HTR-8/SVneo (cell line): ENCODE data around the gene ABCF1.
"Not testable (repeated sequence)": the region's sequence is repeated elsewhere in the genome, so short reads cannot be mapped to it uniquely, and the experiment has no call there.

Experiments used
- DNase-seq: peaks from one replicate; pipeline ENCODE4 v3.0.0; 2011; ENCODE audit warnings: low spot score, mixed read lengths; ENCODE audit not compliant: insufficient read length
- FAIRE-seq: peaks from 2 replicates; lab custom pipeline; 2011; peaks lifted over from hg19 to GRCh38; lab: Jason Lieb, UNC

ABCF1 gene

GRCh38 chr6:30556906-30557682 is 14.1 kb upstream of the ABCF1 start, which contains the start of gene PRR3:
Gene PRR3, plus strand, starts transcription at chr6:30557295. Its CDS starts 50 bp downstream, at chr6:30557345.
- FAIRE-seq (no peak), DNase-seq (peak; percentile 87)

- FAIRE-seq = no peak
Measured at GRCh38 chr6:30557683-30557981, 13.6 kb upstream of the ABCF1 start.

GRCh38 chr6:30560930-30561329 is 10.3 kb upstream of the ABCF1 start:
- FAIRE-seq (no peak), DNase-seq (no peak)

More at GRCh38 chr6:30557683-30557981, 13.6 kb upstream of the ABCF1 start:
- DNase-seq = peak; percentile 29

DNA sequence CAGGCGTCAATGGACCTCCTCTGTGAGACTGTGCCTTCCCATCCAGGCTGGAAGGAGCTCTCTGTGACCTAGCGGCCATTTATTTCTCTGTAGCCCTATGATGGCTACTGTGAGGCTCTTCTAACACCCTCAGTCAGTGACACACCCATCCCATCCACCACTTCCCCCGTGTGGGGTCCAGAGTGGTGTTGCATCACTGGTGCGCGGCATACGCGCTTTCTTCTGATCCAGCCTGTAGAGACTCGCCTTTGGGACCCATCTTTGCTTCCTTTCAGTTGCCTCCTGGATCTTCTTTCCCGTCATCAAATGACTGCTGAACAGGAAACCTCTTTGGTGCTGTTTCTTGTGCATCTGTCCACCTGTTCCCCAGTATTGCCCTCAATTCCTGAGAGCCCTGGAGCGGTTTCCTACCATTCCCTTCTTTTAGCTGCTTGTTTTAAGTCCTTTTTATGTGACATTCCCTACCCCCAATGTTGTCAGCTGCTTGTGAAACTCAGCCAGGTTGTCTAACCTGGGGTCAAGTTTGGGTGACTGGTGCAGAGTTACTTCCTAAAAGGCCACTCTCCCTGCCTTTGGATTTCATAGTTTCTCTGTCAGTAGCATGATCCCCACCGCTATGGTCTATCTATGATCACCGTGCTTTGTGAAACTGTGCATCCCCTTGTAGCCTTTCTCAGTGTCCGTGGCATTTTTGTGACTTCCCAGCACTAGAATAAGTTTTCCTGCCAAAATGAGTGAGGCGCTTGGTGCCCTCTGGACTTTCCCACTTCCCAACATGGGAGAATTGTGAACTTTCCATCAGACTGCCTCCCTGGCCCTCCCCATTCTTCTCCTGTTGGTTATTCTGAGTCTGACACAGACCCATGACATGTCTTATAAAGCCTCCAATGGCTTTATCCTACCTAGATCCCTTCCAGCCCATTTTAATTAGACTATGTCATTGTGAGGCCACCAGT is 8.5 kb upstream of the ABCF1 start:
- no peak for DNase-seq
- FAIRE-seq = no peak

- no peak for DNase-seq
Measured at GRCh38 chr6:30564114-30564513, 7.1 kb upstream of the ABCF1 start.

GRCh38 chr6:30565772-30566171 is 5.5 kb upstream of the ABCF1 start:
- no peak for FAIRE-seq

More at GRCh38 chr6:30564114-30564513, 7.1 kb upstream of the ABCF1 start:
- no peak for FAIRE-seq

DNA sequence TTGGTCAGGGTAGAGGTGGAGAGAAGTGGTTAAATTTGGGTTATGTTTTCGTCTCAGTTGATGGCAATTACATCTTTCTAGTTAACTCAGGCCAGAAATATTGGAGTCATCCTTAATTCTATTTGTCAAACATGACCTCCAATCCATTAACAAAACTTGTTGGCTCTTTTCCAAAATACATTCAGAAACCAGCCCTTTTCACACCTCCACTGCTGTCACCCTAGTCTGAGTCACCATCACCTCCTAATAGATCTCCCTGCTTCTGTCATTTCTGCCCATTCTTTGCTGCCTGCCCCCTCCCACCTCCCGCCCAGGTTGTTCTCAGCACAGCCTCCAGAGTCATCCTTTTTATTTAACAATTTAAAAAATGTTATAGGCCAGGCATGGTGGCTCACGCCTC is 3.0 kb upstream of the ABCF1 start:
- FAIRE-seq (no peak), DNase-seq (no peak)

More at GRCh38 chr6:30565772-30566171, 5.5 kb upstream of the ABCF1 start:
- no peak for DNase-seq

DNA sequence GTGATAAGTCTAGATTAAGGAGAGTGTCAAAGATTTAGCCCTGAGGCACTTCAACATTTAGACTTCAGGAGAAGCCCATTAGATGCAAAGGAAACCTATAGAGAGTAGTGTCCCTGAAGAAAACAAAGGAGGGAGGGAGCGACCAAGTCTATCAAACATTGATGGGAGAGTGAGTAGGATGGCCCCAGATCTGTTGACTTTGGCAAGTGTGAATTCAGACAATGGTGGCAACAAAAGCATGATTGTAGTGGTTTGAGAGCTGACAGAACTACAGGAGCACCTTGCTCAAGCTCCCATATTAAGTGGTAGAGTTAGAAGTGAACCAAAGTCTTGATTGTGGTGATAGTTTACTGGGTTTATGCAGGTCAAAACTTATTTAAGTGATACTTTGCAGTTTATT is 979 bp upstream of the ABCF1 start:
- DNase-seq = no peak

GRCh38 chr6:30570740-30571074 is 535 bp upstream of the ABCF1 start:
- DNase-seq (no peak), FAIRE-seq (no peak)

More for the DNA sequence above, 979 bp upstream of the ABCF1 start:
- FAIRE-seq = no peak

GRCh38 chr6:30571762-30572082 is 480 bp downstream of the ABCF1 start:
- FAIRE-seq (no peak), DNase-seq (no peak)

- DNase-seq (no peak), FAIRE-seq (no peak)
Measured at GRCh38 chr6:30572148-30572547, 906 bp downstream of the ABCF1 start.

DNA sequence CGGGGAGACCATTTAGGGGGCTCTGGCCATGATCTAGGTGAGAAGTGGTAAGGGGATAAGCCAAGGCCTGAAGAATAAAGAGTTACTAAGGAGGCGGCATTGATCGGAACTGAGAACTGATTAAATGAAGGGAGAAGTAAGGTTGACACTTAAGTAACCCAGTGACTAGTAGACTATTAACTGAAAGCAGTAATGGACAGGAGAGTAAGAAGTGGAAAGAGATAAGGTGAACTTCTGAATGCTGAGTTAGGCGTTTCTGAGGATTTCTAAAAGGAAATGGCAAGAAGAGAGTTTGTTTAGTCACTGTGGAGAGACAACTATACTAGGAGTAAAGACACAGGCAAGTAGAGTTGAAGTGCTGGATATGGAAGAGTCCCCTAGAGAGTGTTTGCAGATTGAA is 1.9 kb downstream of the ABCF1 start:
- DNase-seq (no peak), FAIRE-seq (no peak)

- DNase-seq (no peak), FAIRE-seq (no peak)
Measured at GRCh38 chr6:30578051-30578450, 6.8 kb downstream of the ABCF1 start.

DNA sequence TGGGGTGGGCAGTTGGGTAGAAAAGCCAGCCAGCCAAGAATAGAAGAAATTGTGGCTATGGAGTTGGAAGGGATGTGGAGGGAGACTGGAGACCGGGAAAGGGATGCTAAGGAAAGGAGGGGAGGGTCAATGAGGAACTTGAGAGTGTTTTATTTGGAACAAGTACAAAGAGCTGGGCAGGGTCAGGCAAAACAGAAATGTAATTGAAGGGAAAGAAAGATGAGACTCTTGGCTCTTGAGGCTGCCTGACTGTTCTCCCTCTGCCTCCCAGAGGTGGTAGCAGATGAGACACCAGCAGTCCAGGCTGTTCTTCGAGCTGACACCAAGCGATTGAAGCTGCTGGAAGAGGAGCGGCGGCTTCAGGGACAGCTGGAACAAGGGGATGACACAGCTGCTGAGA is 12.7 kb downstream of the ABCF1 start:
- FAIRE-seq = no peak
- DNase-seq = no peak

- FAIRE-seq = no peak
- DNase-seq = no peak
Measured at GRCh38 chr6:30589754-30590358, 18.6 kb downstream of the ABCF1 start.

- FAIRE-seq = no peak
- DNase-seq = no peak
Measured at GRCh38 chr6:30590509-30590908, 19.3 kb downstream of the ABCF1 start.

GRCh38 chr6:30591008-30591407 is 19.8 kb downstream of the ABCF1 start:
- FAIRE-seq (no peak), DNase-seq (no peak)

- FAIRE-seq (no peak), DNase-seq (no peak)
Measured at GRCh38 chr6:30592287-30592686, 21.0 kb downstream of the ABCF1 start.

DNA sequence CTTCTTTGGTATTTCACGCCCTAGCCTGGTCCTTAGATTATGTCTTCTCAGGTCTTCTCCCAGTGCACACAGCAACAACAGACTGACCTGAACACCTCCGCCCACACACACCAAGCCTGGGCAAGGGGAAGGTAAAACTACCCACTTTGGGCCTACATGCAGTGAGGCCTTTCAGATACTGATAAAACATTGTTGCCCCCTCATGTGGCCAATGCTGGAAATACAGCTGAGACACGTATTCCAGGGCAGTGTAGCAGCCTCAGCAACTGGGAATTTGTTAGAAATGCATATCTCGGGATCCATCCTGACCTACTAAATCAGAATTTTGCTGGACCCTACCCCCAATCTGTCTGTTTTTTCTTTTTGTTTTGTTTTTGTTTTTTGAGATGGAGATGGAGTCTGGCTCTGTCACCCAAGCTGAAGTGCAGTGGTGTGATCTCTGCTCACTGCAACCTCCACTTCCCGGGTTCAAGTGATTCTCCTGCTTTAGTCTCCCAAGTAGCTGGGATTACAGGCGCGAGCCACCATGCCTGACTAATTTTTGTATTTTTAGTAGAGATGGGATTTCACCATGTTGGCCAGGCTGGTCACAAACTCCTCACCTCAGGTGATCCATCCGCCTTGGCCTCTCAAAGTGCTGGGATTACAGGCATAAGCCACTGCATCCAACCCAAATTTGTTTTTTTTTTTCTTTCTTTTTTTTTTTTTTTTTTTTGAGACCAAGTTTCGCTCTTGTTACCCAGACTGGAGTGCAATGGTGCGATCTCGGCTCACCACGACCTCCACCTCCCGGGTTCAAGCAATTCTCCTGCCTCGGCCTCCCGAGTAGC is 26.3 kb downstream of the ABCF1 start:
- FAIRE-seq = not testable (repeated sequence)
- DNase-seq = peak; percentile 79
